ENCODE results near the gene KIF9.

GRCh38 chr3:47260605-47261004 is 22.0 kb downstream of the KIF9 start:
- no peak for TF ChIP-seq CTCF (conservative IDR thresholded peaks at IDR 0.05; ENCODE audit: low read length)
- no peak for TF ChIP-seq EZH2phosphoT487 (IDR thresholded peaks at IDR 0.05; ENCODE audit: borderline replicate concordance)
